NCI-H2107 treated with DMSO at 0.1 percent for 48 hours (cell line): ENCODE measurements around the gene DNAH14.

ENCODE experiments used
- DNase-seq: peaks from one replicate; lab custom pipeline; 2025; ENCODE audit not compliant: unreplicated experiment; lab: John Stamatoyannopoulos, UW

DNAH14 gene

GRCh38 chr1:225424562-225425200, 495.2 kb downstream of the DNAH14 start:
- DNase-seq = no peak

GRCh38 chr1:225425201-225425786, 495.8 kb downstream of the DNAH14 start:
- no peak for DNase-seq

GRCh38 chr1:225426395-225427234, 497.1 kb downstream of the DNAH14 start:
- peak; percentile 73 for DNase-seq

DNA sequence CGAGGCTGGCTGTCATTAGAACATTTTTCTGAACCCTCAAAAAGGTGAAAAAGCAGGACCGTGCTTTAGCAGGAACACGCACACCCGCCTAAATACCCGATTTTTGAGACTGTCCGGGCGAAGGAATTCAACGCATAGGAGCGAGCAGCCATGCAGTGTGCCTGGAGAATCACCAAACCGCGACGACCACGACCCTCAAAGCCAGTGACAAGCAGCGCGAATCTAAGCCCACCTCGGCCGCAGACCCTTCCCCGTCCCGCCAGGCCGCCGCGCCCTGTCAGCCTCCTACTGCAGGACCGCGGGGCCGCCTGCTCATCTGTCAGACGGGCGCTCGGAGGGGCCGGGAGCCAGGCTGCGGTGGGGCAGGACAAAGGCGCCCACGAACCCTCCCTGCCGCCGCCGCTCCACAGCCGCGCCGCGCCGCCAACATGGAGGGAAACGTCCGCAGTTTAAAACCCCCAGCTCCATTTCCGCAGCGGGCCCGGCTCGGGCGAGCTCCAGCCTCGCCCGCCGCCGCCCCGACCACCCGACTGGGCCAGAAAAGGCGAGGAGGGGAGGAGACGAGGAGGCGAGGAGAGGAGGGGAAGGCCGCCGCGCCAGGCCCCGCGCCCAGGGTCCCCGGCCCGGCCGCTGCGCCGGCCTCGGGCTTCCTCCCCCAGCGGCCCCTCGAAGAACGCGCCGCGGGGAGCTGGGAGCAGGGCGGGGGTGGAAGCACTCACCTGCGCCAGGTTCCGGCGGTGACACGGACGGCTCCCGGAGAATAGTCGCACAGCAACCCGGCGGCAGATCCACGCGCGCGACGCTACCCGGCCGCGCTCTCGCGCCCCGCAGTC, 498.0 kb downstream of the DNAH14 start, which contains the start of gene LBR:
TSS of gene LBR (minus strand) at position 804 of the 833 bp plus-strand sequence. CDS start 3,963 bp downstream, outside the sequence.
- no peak for DNase-seq

- DNase-seq = peak; percentile 83
Measured at GRCh38 chr1:225428068-225428880, 498.8 kb downstream of the DNAH14 start.

DNA sequence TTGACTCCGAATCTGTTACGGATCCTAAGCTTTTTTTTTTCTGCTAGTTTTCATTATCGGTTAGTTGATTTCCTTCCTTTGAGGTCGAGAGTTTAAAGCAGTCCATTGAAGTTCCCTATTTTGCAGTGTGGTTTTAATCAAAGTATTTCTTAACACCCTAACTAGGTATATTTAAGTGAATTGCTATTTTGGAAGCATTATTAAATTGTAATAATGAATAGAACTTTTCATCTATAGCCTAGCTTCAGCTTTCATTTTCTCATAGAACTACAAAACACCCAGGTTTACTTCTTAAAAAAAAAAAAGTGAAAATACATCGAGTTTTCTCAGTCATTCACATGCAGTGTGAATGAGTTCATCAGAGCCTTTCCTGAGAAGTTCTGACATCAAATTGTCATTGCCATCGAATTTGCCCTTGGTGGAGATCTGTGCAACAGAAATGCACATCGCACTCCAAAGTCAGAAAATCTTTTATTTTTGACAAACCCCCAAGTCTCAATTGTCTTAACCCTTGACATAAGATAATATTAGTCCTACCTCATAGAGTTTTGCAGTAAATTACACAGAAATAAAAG, 499.5 kb downstream of the DNAH14 start:
- no peak for DNase-seq

DNA sequence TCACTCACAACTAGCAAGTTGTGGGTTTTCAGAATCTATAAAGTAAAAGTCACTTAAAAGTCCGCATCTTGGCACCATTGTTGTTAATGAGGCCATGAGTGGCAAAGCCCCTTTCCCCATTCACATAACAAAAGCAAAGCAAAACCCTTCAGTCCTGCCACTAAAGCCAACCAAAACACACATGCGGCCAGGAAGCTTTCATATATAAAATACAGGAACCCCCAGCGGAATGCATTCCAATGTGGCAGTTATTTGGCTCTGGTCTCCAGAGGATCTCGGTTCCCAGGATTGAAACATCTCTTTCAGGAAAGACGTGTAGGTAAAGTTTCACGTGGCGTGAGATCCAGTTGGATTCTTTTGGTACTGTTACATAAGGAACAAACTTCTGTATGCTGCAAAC, 500.8 kb downstream of the DNAH14 start:
- DNase-seq = no peak

- no peak for DNase-seq
Measured at GRCh38 chr1:225431081-225431863, 501.8 kb downstream of the DNAH14 start.

- no peak for DNase-seq
Measured at GRCh38 chr1:225434046-225434445, 504.6 kb downstream of the DNAH14 start.

- DNase-seq = no peak
Measured at GRCh38 chr1:225435076-225435475, 505.6 kb downstream of the DNAH14 start.

DNA sequence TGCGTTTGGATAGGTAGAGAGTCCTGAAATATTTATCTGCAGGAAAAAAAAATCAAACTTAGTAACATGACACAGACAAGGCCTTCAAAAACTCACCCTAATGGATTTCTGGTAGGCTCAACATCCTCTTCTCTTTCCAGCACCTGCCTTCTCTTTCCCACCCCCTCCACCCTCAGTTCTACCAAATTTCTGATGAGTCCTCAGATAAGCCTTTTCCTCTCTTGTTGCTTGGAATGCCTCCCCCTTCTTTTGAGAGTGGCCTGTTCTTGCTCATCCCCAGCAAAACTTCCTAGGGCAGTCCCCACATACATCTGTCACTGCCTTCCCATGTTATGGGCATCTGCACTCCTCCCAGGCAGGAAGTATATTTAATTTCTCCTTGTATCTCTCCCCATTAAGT, 506.0 kb downstream of the DNAH14 start:
- no peak for DNase-seq

DNA sequence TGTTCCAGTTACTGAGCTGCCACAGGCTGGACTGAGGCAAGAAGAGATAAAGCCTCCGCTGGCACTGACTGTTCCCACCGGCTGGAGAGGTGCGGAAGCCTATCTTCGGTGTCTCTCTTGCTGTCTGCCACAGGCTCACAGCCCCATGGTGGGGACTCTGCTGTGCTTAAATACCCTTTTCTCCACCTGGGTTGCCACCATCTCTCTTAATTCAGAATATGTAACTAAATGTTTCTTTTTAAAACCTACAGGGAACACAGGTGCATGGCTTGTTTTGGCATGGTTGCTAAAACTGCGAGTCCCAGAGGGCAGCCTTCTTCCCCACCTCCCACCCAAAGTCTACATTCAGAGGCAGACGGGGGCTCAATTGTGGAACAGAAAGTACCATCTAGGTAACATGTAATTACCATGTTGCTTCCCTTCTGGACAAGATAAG, 506.5 kb downstream of the DNAH14 start:
- no peak for DNase-seq

DNA sequence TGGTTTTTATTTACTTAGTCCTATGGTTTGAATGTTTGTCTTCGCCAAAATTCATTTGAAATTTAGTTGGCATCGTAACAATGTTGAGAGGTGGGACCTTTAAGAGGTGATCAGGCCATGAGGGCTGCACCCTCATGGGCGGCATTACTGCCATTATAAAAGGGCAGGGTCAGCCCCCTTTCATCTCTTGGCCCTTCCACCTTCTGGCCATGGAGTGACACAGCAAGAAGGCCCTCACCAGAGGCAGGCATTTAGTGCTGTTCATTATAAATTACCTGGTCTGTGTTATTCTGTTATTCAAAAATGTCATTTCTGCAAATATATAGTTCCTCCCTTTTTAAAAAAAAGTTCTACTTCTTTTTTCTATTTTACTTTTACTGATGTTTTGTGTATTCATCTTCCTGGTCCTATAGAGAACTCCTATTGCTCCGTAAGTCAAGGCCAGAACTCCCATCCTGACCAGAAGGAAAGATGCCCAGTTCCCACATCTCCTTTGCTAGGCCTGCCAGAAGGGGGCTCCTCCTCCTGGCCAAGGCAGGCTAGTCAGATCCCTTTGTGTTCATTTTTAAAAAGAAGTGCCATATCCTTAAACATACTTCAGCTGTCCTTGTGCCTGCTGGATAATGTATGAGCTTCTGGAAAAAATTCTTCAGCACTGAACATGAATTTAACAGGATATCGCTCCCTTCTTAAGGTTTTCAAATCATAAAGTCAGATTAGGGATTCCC, 508.4 kb downstream of the DNAH14 start:
- no peak for DNase-seq

GRCh38 chr1:225440380-225441221, 511.1 kb downstream of the DNAH14 start:
- DNase-seq = peak; percentile 56

DNA sequence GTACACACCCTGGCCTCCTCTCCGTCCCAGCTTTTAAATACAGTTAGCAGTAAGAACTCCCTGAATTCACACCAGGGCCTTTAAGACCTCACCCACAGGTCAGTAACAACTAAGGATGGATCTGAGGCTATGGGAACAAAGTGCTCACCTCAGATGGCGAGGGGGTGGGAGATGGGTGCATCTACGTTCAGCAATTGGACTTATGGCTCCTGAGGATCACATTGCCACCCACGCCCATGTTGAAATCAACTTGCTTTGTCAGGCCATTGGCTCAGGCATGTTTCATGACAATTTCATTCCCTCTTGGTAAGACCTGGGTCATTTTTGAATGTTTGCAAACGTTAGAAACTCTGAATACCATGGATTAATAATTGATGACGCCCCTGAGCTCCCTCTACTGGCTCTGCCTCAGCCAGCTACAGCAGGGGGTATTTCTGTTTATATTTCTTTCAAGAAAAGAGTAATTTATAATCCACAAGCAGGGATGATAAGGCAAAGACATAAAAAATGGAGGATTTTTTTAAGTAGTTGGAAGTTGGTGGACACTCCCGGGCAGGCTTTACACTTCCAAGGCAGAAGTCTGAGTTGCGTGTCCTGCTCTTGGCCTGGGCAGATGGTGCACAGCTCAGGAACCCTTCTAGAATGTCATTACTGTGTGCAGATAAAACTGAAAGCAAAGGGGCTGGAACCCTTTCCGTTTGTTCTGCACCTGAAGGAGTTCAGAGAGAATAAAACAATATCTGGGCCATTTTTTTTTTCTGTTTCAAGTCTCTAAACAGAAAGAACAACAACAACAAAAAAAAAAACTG, 512.0 kb downstream of the DNAH14 start:
- no peak for DNase-seq

DNA sequence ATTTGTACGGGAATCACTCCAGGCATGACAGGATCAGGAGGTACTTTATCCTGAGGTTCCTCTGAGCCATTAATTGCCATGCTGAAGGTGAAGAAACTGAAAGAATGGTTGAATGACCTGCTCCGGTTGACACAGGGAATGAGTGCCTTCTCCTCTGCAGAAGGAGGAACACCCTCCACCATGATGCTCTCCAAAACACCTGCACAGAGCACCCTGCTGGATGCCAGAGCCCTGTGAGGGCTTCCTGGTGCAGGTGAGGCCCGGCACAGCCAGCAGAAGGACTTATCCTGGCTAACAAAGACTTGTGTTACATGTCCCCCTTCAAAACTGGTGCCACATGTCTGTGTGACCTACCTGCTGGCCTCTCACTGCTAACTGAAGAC, 512.6 kb downstream of the DNAH14 start:
- DNase-seq = no peak
